Smooth muscle cell of trachea (primary cell): ENCODE results near the gene OR14A2. TPM values are rescaled to one million over a fixed set of nuclear protein-coding genes. Genes with fewer than 3 reads are reported as not detected.

Experiments used
- total RNA-seq: library from RNA; depleted of rRNA; stranded (reverse); fragments of >200 nt; gene quantifications from 2 replicates; pipeline ENCODE4 v1.2.1, GENCODE V29; 2014

The OR14A2 gene
- not detected in 2 replicates for total RNA-seq

DNA sequence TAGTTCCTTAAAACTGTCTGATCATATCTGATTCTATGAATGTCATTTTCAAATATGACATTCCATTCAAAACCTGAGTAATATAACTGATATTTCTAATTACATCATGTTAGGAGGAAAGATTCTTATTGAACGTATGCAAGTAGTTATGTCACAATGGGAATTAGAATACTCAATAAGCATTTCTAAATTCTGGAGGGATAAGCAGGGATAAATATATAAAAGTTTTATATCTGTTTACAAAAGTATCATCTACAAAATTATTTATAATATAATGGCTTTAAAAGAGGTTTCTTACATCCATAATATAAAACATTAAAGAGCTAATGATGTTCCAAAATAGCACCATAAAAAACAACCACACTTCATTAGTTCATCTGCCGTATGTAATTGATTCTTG lies at the start of gene OR14A2:
TSS of gene OR14A2 (minus strand) at position 101 of the 400 bp plus-strand sequence.

GRCh38 chr1:247760456-247760855 lies 12.5 kb upstream of the OR14A2 start, which contains the start of gene OR1C1:
OR1C1 (minus strand) TSS chr1:247760556; CDS start chr1:247758406, 2,150 bp downstream.

DNA sequence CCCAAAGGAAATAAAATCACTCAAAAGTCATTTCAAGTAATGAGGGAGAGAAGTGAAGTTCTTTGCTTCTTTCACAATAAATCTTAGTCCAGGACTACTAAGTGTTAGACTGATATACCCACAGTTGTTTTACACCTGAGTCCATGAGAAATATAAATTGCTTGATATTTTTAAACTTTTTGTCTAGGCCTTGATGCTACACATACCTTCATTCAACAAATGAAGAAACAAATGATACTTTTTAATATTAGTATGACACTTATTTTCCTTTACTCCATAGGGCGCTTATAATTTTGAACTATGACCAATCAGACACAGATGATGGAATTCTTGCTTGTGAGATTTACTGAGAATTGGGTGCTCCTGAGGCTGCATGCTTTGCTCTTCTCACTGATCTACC lies 9.6 kb downstream of the OR14A2 start, which contains the start of gene OR14K1:
TSS of gene OR14K1 (plus strand) at position 301 of the 400 bp plus-strand sequence. CDS start at position 301, 0 bp downstream.

GRCh38 chr1:247716546-247716945 lies 31.4 kb downstream of the OR14A2 start, which contains the start of gene OR6F1:
OR6F1 (minus strand) TSS chr1:247716646; CDS start chr1:247712755, 3,891 bp downstream.

GRCh38 chr1:247679639-247680038 lies 68.3 kb downstream of the OR14A2 start, which contains the start of gene OR13G1:
OR13G1 (minus strand) TSS chr1:247679739; CDS start chr1:247673041, 6,698 bp downstream.

Other genes with a start within 250 kb of the OR14A2 start
- not detected in 2 replicates for gene OR2C3, start 211.7 kb downstream of the OR14A2 start, total RNA-seq
- not detected in 2 replicates for gene GCSAML, start 199.0 kb downstream of the OR14A2 start, total RNA-seq
- gene OR2G2, start 159.8 kb downstream of the OR14A2 start, total RNA-seq: not detected in 2 replicates
- gene OR2G3, start 142.6 kb downstream of the OR14A2 start, total RNA-seq: 0.29 TPM in 1 of 2 replicates, not detected in the other
- gene OR13G1, start 68.4 kb downstream of the OR14A2 start, total RNA-seq: not detected in 2 replicates
- not detected in 2 replicates for gene OR6F1, start 31.5 kb downstream of the OR14A2 start, total RNA-seq
- gene OR14K1, start 9.5 kb downstream of the OR14A2 start, total RNA-seq: not detected in 2 replicates
- gene OR1C1, start 12.4 kb upstream of the OR14A2 start, total RNA-seq: not detected in 2 replicates
- not detected in 2 replicates for gene OR14A16, start 76.0 kb upstream of the OR14A2 start, total RNA-seq
- gene OR11L1, start 93.8 kb upstream of the OR14A2 start, total RNA-seq: not detected in 2 replicates
- gene TRIM58, start 109.0 kb upstream of the OR14A2 start, total RNA-seq: under 0.01 TPM in 1 of 2 replicates, not detected in the other
- gene OR2W3, start 147.4 kb upstream of the OR14A2 start, total RNA-seq: not detected in 2 replicates
- not detected in 2 replicates for gene OR2T8, start 172.1 kb upstream of the OR14A2 start, total RNA-seq
- gene OR2AJ1, start 176.7 kb upstream of the OR14A2 start, total RNA-seq: not detected in 2 replicates
- not detected in 2 replicates for gene OR2L8, start 200.7 kb upstream of the OR14A2 start, total RNA-seq
- gene OR2AK2, start 217.1 kb upstream of the OR14A2 start, total RNA-seq: not detected in 2 replicates